ENCODE results near the gene SP2.
"Not testable (repeated sequence)": the region's sequence is repeated elsewhere in the genome, so short reads cannot be mapped to it uniquely, and the experiment has no call there.

SP2 gene

GRCh38 chr17:47916489-47917208, 20.6 kb downstream of the SP2 start:
- no peaks in the 10 kb centered on the region for H3K79me2 ChIP-seq (ENCODE audit: low read length)
- no peak overlapping the region for H3K4me3 ChIP-seq (ENCODE audit: low read length)
- H2AFZ ChIP-seq (ENCODE audit: low read depth, low read length) = no peak overlapping the region
- H3K36me3 ChIP-seq (replicated peaks; ENCODE audit: low read depth, low read length) = no peaks in the 10 kb centered on the region
- H3K4me2 ChIP-seq (ENCODE audit: low read length) = no peak overlapping the region
- no peak for TF ChIP-seq EZH2phosphoT487 (IDR thresholded peaks at IDR 0.05; ENCODE audit: low read depth)
- no peak for TF ChIP-seq CTCF (IDR thresholded peaks at IDR 0.05; ENCODE audit: low read depth, low read length)
- no peak overlapping the region for H3K27ac ChIP-seq (ENCODE audit: low read length)
- H3K4me1 ChIP-seq (ENCODE audit: low read length) = no peaks in the 10 kb centered on the region
- H3K9ac ChIP-seq (ENCODE audit: low read length) = no peak overlapping the region
- H4K20me1 ChIP-seq (ENCODE audit: insufficient read depth, low read length) = no peaks in the 10 kb centered on the region
- H3K27me3 ChIP-seq (ENCODE audit: low read depth, low read length) = no peaks in the 10 kb centered on the region
- H3K9me3 ChIP-seq (ENCODE audit: insufficient read depth, low read length) = no peaks in the 10 kb centered on the region

GRCh38 chr17:47917581-47917980, 21.5 kb downstream of the SP2 start:
- Histone ChIP-seq H3K79me2 (ENCODE audit: low read length) (no peaks in the 10 kb centered on the region), H3K4me2 (ENCODE audit: low read length) (no peak overlapping the region), H3K36me3 (replicated peaks; ENCODE audit: low read depth, low read length) (no peaks in the 10 kb centered on the region), H3K4me1 (ENCODE audit: low read length) (no peaks in the 10 kb centered on the region), H3K27me3 (ENCODE audit: low read depth, low read length) (no peaks in the 10 kb centered on the region), H3K9me3 (ENCODE audit: insufficient read depth, low read length) (no peaks in the 10 kb centered on the region), H3K4me3 (ENCODE audit: low read length) (no peak overlapping the region), H3K9ac (ENCODE audit: low read length) (no peak overlapping the region), H4K20me1 (ENCODE audit: insufficient read depth, low read length) (no peaks in the 10 kb centered on the region), H2AFZ (ENCODE audit: low read depth, low read length) (no peak overlapping the region), H3K27ac (ENCODE audit: low read length) (no peak overlapping the region)
- TF ChIP-seq EZH2phosphoT487 (IDR thresholded peaks at IDR 0.05; ENCODE audit: low read depth) = no peak
- TF ChIP-seq CTCF (IDR thresholded peaks at IDR 0.05; ENCODE audit: low read depth, low read length) = no peak

GRCh38 chr17:47918006-47918405, 22.0 kb downstream of the SP2 start:
- no peak overlapping the region for H3K27ac ChIP-seq (ENCODE audit: low read length)
- no peaks in the 10 kb centered on the region for H3K4me1 ChIP-seq (ENCODE audit: low read length)
- no peak overlapping the region for H2AFZ ChIP-seq (ENCODE audit: low read depth, low read length)
- H3K36me3 ChIP-seq (replicated peaks; ENCODE audit: low read depth, low read length) = peaks cover 1% of the 10 kb centered on the region
- H3K27me3 ChIP-seq (ENCODE audit: low read depth, low read length) = no peaks in the 10 kb centered on the region
- H3K4me3 ChIP-seq (ENCODE audit: low read length) = no peak overlapping the region
- no peak overlapping the region for H3K4me2 ChIP-seq (ENCODE audit: low read length)
- no peaks in the 10 kb centered on the region for H3K9me3 ChIP-seq (ENCODE audit: insufficient read depth, low read length)
- TF ChIP-seq CTCF (IDR thresholded peaks at IDR 0.05; ENCODE audit: low read depth, low read length) (no peak), EZH2phosphoT487 (IDR thresholded peaks at IDR 0.05; ENCODE audit: low read depth) (no peak)
- H3K79me2 ChIP-seq (ENCODE audit: low read length) = no peaks in the 10 kb centered on the region
- H4K20me1 ChIP-seq (ENCODE audit: insufficient read depth, low read length) = no peaks in the 10 kb centered on the region
- H3K9ac ChIP-seq (ENCODE audit: low read length) = no peak overlapping the region

DNA sequence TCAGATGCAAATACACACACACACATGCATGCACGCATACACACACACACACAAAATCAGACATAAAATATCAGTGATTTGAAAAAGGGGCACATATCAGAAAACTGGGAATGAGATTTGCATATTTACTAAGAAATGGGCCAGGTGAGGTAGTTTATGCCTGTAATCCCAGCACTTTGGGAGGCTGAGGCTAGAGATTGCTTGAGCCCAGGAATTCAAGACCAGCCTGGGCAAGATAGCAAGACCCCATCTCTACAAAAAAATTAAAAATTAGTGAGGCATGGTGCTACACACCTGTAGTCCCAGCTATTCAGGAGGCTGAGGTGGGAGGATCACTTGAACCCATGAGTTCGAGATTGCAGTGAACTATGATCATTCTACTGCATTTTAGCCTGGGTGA, 23.0 kb downstream of the SP2 start:
- Histone ChIP-seq H3K9me3 (ENCODE audit: insufficient read depth, low read length) (no peaks in the 10 kb centered on the region), H3K27ac (ENCODE audit: low read length) (no peak overlapping the region), H2AFZ (ENCODE audit: low read depth, low read length) (no peak overlapping the region), H3K36me3 (replicated peaks; ENCODE audit: low read depth, low read length) (peaks cover 6% of the 10 kb centered on the region), H3K4me3 (ENCODE audit: low read length) (no peak overlapping the region), H3K27me3 (ENCODE audit: low read depth, low read length) (no peaks in the 10 kb centered on the region), H3K4me2 (ENCODE audit: low read length) (no peak overlapping the region), H3K79me2 (ENCODE audit: low read length) (no peaks in the 10 kb centered on the region), H3K4me1 (ENCODE audit: low read length) (no peaks in the 10 kb centered on the region), H3K9ac (ENCODE audit: low read length) (no peak overlapping the region), H4K20me1 (ENCODE audit: insufficient read depth, low read length) (no peaks in the 10 kb centered on the region)
- TF ChIP-seq CTCF (IDR thresholded peaks at IDR 0.05; ENCODE audit: low read depth, low read length) (no peak), EZH2phosphoT487 (IDR thresholded peaks at IDR 0.05; ENCODE audit: low read depth) (no peak)

DNA sequence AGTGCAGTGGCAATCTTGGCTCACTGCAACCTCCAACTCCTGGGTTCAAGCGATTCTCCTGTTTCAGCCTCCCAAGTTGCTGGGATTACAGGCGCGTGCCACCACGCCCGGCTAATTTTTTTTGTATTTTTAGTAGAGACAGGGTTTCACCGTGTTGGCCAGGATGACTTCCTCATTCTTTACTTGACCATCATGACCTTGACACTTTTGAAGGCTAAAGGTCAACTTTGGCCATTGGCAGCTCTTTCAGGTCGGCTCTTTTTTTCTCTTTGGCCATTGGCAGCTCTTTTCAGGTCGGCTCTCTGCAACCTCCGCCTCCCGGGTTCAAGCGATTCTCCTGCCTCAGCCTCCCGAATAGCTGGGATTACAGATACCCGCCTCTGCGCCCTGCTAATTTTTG, 23.9 kb downstream of the SP2 start:
- H2AFZ ChIP-seq (ENCODE audit: low read depth, low read length); H3K4me2 ChIP-seq (ENCODE audit: low read length); H3K9ac ChIP-seq (ENCODE audit: low read length); H3K27me3 ChIP-seq (ENCODE audit: low read depth, low read length); H3K79me2 ChIP-seq (ENCODE audit: low read length); H3K4me3 ChIP-seq (ENCODE audit: low read length); H3K4me1 ChIP-seq (ENCODE audit: low read length); H3K36me3 ChIP-seq (replicated peaks; ENCODE audit: low read depth, low read length); H3K9me3 ChIP-seq (ENCODE audit: insufficient read depth, low read length); H3K27ac ChIP-seq (ENCODE audit: low read length); H4K20me1 ChIP-seq (ENCODE audit: insufficient read depth, low read length): not testable (repeated sequence)

Data from OCI-LY3 (cell line).